ENCODE results near the gene NPAS1. TPM values are rescaled to one million over a fixed set of nuclear protein-coding genes. Genes with fewer than 3 reads are reported as not detected.

Gene NPAS1
- total and polyA plus RNA-seq, 2 of the 8 experiments (the other 6 are each of a cell fraction or from before 2014, with no cell fraction given), result 9.9 to 13.9 TPM

DNA sequence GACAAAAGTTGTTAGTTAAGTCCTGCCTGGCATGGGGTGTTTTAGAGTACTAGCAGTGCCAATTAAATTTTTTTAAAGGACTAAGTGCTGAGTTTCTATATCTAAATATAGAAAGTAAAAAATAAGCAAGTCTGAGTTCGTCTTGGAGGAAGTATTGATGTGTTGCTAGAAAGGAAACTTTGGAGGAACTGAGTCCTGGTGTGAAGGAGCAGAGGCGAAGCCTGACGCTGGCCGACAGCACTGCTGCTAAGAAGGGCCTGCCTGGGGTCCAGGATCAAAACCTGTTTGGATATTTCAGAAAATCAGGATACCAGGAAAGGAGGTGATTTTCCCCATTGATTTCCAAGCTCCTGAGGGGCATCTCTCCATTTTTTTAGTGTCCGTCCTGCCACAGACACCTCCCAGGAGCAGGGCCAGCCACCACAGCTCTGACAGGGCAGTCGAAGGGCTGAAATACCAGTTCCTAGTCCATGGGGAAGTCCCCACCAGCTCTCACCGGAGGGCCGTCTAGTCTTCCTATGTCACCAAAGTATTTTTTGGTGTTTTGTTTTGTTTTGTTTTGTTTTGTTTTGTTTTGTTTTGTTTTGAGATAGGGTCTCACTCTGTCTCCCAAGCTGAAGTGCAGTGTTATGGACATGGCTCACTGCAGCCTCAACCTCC is 38.2 kb upstream of the NPAS1 start:
- no peaks in the 10 kb centered on the region for H3K36me3 ChIP-seq (ENCODE audit: control insufficient read depth in 2 of 4, insufficient read depth in 4 of 4, low read length in 3 of 4)
- FAIRE-seq (no peak), DNase-seq (ENCODE audit: low read depth in 1 of 2, low spot score in 2 of 2) (no peak)
- no peak overlapping the region for H3K14ac ChIP-seq (ENCODE audit: insufficient read length)
- no peak overlapping the region for H4K5ac ChIP-seq (ENCODE audit: insufficient read length, low read depth, low read length)
- H3K23ac ChIP-seq (ENCODE audit: insufficient read length), result no peak overlapping the region
- TF ChIP-seq POLR2A (IDR thresholded peaks at IDR 0.05; ENCODE audit: control extremely low read depth in 1 of 2, low read depth in 2 of 2, low read length in 2 of 2) (no peak), YY1 (IDR thresholded peaks at IDR 0.05; ENCODE audit: low read depth, low read length) (no peak), SIX5 (IDR thresholded peaks at IDR 0.05; ENCODE audit: low read depth, low read length) (no peak), PHF8 (conservative IDR thresholded peaks at IDR 0.05; ENCODE audit: low read depth, low read length) (no peak), ASH2L (IDR thresholded peaks at IDR 0.05; ENCODE audit: low read length) (no peak), CTBP2 (IDR thresholded peaks at IDR 0.05; ENCODE audit: borderline replicate concordance, insufficient read depth, insufficient read length, low read length) (no peak)
- no peak overlapping the region for H4K91ac ChIP-seq (replicated peaks; ENCODE audit: insufficient read length, low read length)
- H3K18ac ChIP-seq (ENCODE audit: extremely low read depth, low read length), result no peak overlapping the region
- H3K9me3 ChIP-seq (ENCODE audit: insufficient read depth in 2 of 2, low read depth in 1 of 2, low read length in 1 of 2), result no peaks in the 10 kb centered on the region
- no peaks in the 10 kb centered on the region for H3K27me3 ChIP-seq (replicated peaks in 1 of 4; ENCODE audit: control insufficient read depth in 3 of 4, extremely low read depth in 1 of 4, insufficient read depth in 3 of 4, low read length in 3 of 4)
- H3K56ac ChIP-seq (replicated peaks; ENCODE audit: insufficient read length, low read depth, low read length), result no peak overlapping the region
- H4K8ac ChIP-seq (ENCODE audit: extremely low read depth, insufficient read depth, low read length), result 0 out of 2 replicates have a peak overlapping the region, but pooled peaks have one; percentile 31
- no peak overlapping the region for H2BK12ac ChIP-seq (ENCODE audit: low read depth, low read length)
- H3K79me1 ChIP-seq (ENCODE audit: low read depth, low read length), result peaks cover 18% of the 10 kb centered on the region
- WGBS, 2 experiments (ENCODE audit: extremely low coverage in 1 of 2, insufficient coverage in 1 of 2, insufficient read length in 1 of 2, insufficient replicate concordance in 2 of 2, low coverage in 1 of 2, low lambda C conversion rate in 2 of 2, missing lambda C conversion rate in 1 of 2), result 94% methylated on average over 8 of the region's 8 CpGs; no CpG with 5 or more reads in 1 of the 2 experiments
- no peak overlapping the region for H2BK15ac ChIP-seq (ENCODE audit: low read length)
- peaks cover 11 to 17% (median 11%) of the 10 kb centered on the region in 4 experiments for H3K4me1 ChIP-seq (replicated peaks in 1 of 4; ENCODE audit: control insufficient read depth in 3 of 4, insufficient read depth in 4 of 4, low read length in 3 of 4)
- no peak overlapping the region for H3K9ac ChIP-seq (replicated peaks in 1 of 4; ENCODE audit: extremely low read depth in 1 of 4, low read depth in 3 of 4, low read length in 3 of 4)
- peaks cover 8% of the 10 kb centered on the region; the same call in 1 of the 2 replicates for H3K23me2 ChIP-seq (ENCODE audit: low read depth, low read length)
- peaks cover 6 to 16% of the 10 kb centered on the region in 2 experiments for H4K20me1 ChIP-seq (replicated peaks in 1 of 2; ENCODE audit: control insufficient read depth in 1 of 2, insufficient read depth in 2 of 2, low read length in 2 of 2)
- H3K4ac ChIP-seq (replicated peaks; ENCODE audit: insufficient read length, low read depth, low read length), result no peak overlapping the region
- CTCF ChIA-PET (ENCODE audit: partially characterized antibody), result interaction anchor here (1.1 to 3.4 kb wide), 5 partner anchors 10 to 224 kb away, joined by 3 to 42 read pairs (median 4); no protein-coding TSS in a partner anchor
- no peak overlapping the region for H3K4me3 ChIP-seq (ENCODE audit: extremely low read depth in 1 of 4, insufficient read depth in 2 of 4, low read depth in 3 of 4, low read length in 4 of 4)
- H2BK5ac ChIP-seq (ENCODE audit: low read depth, low read length), result no peak overlapping the region
- H2AK5ac ChIP-seq (ENCODE audit: low read depth, low read length), result no peak overlapping the region
- H2BK120ac ChIP-seq (replicated peaks; ENCODE audit: low read depth, low read length), result no peak overlapping the region
- no peak overlapping the region for H3K4me2 ChIP-seq (ENCODE audit: insufficient read depth in 1 of 2, low read depth in 2 of 2, low read length in 2 of 2)
- no peaks in the 10 kb centered on the region for H3K79me2 ChIP-seq (ENCODE audit: control insufficient read depth in 1 of 2, insufficient read depth in 2 of 2, low read length in 2 of 2)
- POLR2A ChIA-PET (ENCODE audit: partially characterized antibody), result interaction anchor here (1.3 to 1.9 kb wide), 3 partner anchors 9 to 193 kb away, joined by 4 to 7 read pairs (median 4); partner anchors contain the start of gene SLC1A5
- H3K27ac ChIP-seq (ENCODE audit: low read depth, low read length), result no peak overlapping the region
- no peak overlapping the region for H2BK20ac ChIP-seq (ENCODE audit: low read length)
- no peak overlapping the region for H2AFZ ChIP-seq (ENCODE audit: low read length)
